ENCODE measurements around the gene STX8.

STX8 gene

DNA sequence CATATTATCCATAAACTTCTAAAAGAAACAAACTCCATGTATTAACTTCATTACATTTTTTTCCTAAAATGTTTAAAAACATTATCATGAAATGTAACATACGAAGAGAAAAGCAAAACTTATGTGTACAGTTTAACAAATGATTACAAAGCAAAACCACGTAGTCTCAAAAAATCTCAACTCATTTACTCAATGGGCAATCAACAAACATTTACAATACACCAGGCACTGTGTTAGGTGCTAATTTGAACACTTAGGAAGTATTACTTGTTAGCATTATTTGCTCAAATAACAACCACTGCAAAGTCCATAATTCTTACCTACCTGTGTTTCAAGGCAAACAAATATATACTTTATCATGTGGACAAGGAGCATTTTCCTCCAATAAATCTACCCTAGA is 164.9 kb downstream of the STX8 start:
- Histone ChIP-seq H3K36me3 (no peaks in the 10 kb centered on the region), H3K9me3 (ENCODE audit: severe bottlenecking) (no peaks in the 10 kb centered on the region), H3K27ac (no peak overlapping the region), H3K27me3 (ENCODE audit: insufficient read depth, low read depth, severe bottlenecking) (no peaks in the 10 kb centered on the region), H3K4me3 (ENCODE audit: low read depth, low read length) (no peak overlapping the region)
- DNase-seq = no peak
- TF ChIP-seq CTCF (IDR thresholded peaks at IDR 0.05; ENCODE audit: low read depth, low read length) = no peak

- Histone ChIP-seq H3K9me3 (ENCODE audit: severe bottlenecking) (no peaks in the 10 kb centered on the region), H3K36me3 (no peaks in the 10 kb centered on the region), H3K27me3 (ENCODE audit: insufficient read depth, low read depth, severe bottlenecking) (no peaks in the 10 kb centered on the region), H3K27ac (no peak overlapping the region), H3K4me3 (ENCODE audit: low read depth, low read length) (no peak overlapping the region)
- DNase-seq = no peak
- no peak for TF ChIP-seq CTCF (IDR thresholded peaks at IDR 0.05; ENCODE audit: low read depth, low read length)
Measured at GRCh38 chr17:9410301-9410700, 165.3 kb downstream of the STX8 start.

DNA sequence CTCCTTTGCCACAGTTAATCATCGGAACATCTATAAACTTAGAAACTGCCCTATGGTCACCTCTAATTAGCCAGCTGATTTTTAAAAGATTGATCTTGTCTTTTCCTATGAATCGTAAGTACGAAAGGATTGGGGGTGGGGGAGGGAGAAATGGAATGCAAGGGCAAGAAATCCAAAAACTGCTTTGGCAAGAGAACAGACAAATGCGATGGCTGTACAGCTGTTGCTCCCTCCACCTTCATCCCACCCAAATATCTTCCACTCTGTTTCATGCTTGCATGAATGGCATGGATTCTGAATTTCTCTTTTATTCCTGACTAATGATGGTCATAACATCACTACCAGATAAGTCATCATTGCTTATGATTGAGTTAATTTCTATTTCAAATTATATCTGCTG is 165.7 kb downstream of the STX8 start:
- DNase-seq = no peak
- Histone ChIP-seq H3K36me3 (no peaks in the 10 kb centered on the region), H3K27ac (no peak overlapping the region), H3K4me3 (ENCODE audit: low read depth, low read length) (no peak overlapping the region), H3K9me3 (ENCODE audit: severe bottlenecking) (no peaks in the 10 kb centered on the region), H3K27me3 (ENCODE audit: insufficient read depth, low read depth, severe bottlenecking) (no peaks in the 10 kb centered on the region)
- TF ChIP-seq CTCF (IDR thresholded peaks at IDR 0.05; ENCODE audit: low read depth, low read length) = no peak

- Histone ChIP-seq H3K36me3 (no peaks in the 10 kb centered on the region), H3K27me3 (ENCODE audit: insufficient read depth, low read depth, severe bottlenecking) (no peaks in the 10 kb centered on the region), H3K4me3 (ENCODE audit: low read depth, low read length) (no peak overlapping the region), H3K27ac (no peak overlapping the region), H3K9me3 (ENCODE audit: severe bottlenecking) (no peaks in the 10 kb centered on the region)
- DNase-seq = no peak
- TF ChIP-seq CTCF (IDR thresholded peaks at IDR 0.05; ENCODE audit: low read depth, low read length) = no peak
Measured at GRCh38 chr17:9408868-9409829, 166.5 kb downstream of the STX8 start.

GRCh38 chr17:9408381-9408780 is 167.2 kb downstream of the STX8 start:
- TF ChIP-seq CTCF (IDR thresholded peaks at IDR 0.05; ENCODE audit: low read depth, low read length) = no peak
- no peak overlapping the region for H3K27ac ChIP-seq
- DNase-seq = no peak
- H3K4me3 ChIP-seq (ENCODE audit: low read depth, low read length) = no peak overlapping the region
- H3K36me3 ChIP-seq = no peaks in the 10 kb centered on the region
- no peaks in the 10 kb centered on the region for H3K9me3 ChIP-seq (ENCODE audit: severe bottlenecking)
- no peaks in the 10 kb centered on the region for H3K27me3 ChIP-seq (ENCODE audit: insufficient read depth, low read depth, severe bottlenecking)

All from WERI-Rb-1 (cell line).